GM12875 (cell line): ENCODE results near the gene PACC1.
"Not testable (repeated sequence)": the region's sequence is repeated elsewhere in the genome, so short reads cannot be mapped to it uniquely, and the experiment has no call there.

Experiments
- H3K4me3 ChIP-seq: one replicate; pipeline ENCODE4 v1.5.1; 2011; ENCODE audit warnings: low read depth, low read length, control low read depth
- CTCF ChIP-seq: IDR thresholded peaks from 2 replicates; pipeline ENCODE4 v1.5.1; 2011; ENCODE audit warnings: low read depth, mild to moderate bottlenecking, control low read depth, inconsistent platforms, low read length, moderate library complexity, borderline replicate concordance; ENCODE audit not compliant: insufficient read depth

The PACC1 gene

GRCh38 chr1:212328248-212328647 is 86.4 kb downstream of the PACC1 start:
- no peak overlapping the region for H3K4me3 ChIP-seq
- no peak for TF ChIP-seq CTCF

GRCh38 chr1:212326541-212326940 is 88.1 kb downstream of the PACC1 start:
- no peak for TF ChIP-seq CTCF
- H3K4me3 ChIP-seq, result no peak overlapping the region

GRCh38 chr1:212323066-212323465 is 91.6 kb downstream of the PACC1 start:
- H3K4me3 ChIP-seq, result no peak overlapping the region
- no peak for TF ChIP-seq CTCF

- H3K4me3 ChIP-seq, result not testable (repeated sequence)
Observed at GRCh38 chr1:212321031-212321430, 93.7 kb downstream of the PACC1 start.

GRCh38 chr1:212317916-212318315 is 96.8 kb downstream of the PACC1 start:
- no peak for TF ChIP-seq CTCF
- H3K4me3 ChIP-seq, result no peak overlapping the region

- peak; percentile 15; the same call in 1 of the 2 replicates for TF ChIP-seq CTCF
Observed at GRCh38 chr1:212315907-212316306, 98.8 kb downstream of the PACC1 start.

GRCh38 chr1:212315184-212315583 is 99.5 kb downstream of the PACC1 start:
- no peak for TF ChIP-seq CTCF
- no peak overlapping the region for H3K4me3 ChIP-seq

More at GRCh38 chr1:212315907-212316306, 98.8 kb downstream of the PACC1 start:
- no peak overlapping the region for H3K4me3 ChIP-seq
